Nephron progenitor cell (in vitro differentiated cells): ENCODE results near the gene PAK3.

Experiments used
- DNase-seq: peaks from one replicate; pipeline ENCODE4 v3.0.0; 2021
- H3K27ac Mint-ChIP-seq: 2 replicates; pipeline ENCODE4 v1.8.0; 2021; ENCODE audit warnings: mild to moderate bottlenecking, moderate library complexity, mixed read lengths
- H3K27me3 Mint-ChIP-seq: 2 replicates; pipeline ENCODE4 v1.8.0; 2021; ENCODE audit warnings: mild to moderate bottlenecking, low read depth, mixed read lengths; ENCODE audit not compliant: poor library complexity
- H3K36me3 Mint-ChIP-seq: 2 replicates; pipeline ENCODE4 v1.8.0; 2021; ENCODE audit warnings: low read depth, mixed read lengths
- H3K4me1 Mint-ChIP-seq: 2 replicates; pipeline ENCODE4 v1.8.0; 2021; ENCODE audit warnings: mixed read lengths
- H3K4me3 Mint-ChIP-seq: 2 replicates; pipeline ENCODE4 v1.8.0; 2021; ENCODE audit warnings: mild to moderate bottlenecking, moderate library complexity, mixed read lengths
- H3K9me3 Mint-ChIP-seq: 2 replicates; pipeline ENCODE4 v1.8.0; 2021; ENCODE audit warnings: mild to moderate bottlenecking, moderate library complexity, mixed read lengths
- TF ChIP-seq, protein P1 (sequence below): fragments of 200-600 bp; sonication (generic); IDR thresholded peaks from 2 replicates; pipeline ENCODE4 v1.5.0; 2021; ENCODE audit warnings: antibody characterized with exemption

PAK3 gene

GRCh38 chrX:111244235-111244750 is 148.3 kb downstream of the PAK3 start:
- Mint-ChIP-seq H3K4me1 (no peaks in the 10 kb centered on the region), H3K9me3 (no peaks in the 10 kb centered on the region), H3K27ac (no peak overlapping the region)

GRCh38 chrX:111254896-111255693 is 159.1 kb downstream of the PAK3 start:
- Mint-ChIP-seq H3K4me1 (no peaks in the 10 kb centered on the region), H3K4me3 (no peak overlapping the region), H3K27me3 (peaks cover 5% of the 10 kb centered on the region), H3K36me3 (no peaks in the 10 kb centered on the region), H3K27ac (no peak overlapping the region), H3K9me3 (no peaks in the 10 kb centered on the region)
- TF ChIP-seq, protein P1, sequence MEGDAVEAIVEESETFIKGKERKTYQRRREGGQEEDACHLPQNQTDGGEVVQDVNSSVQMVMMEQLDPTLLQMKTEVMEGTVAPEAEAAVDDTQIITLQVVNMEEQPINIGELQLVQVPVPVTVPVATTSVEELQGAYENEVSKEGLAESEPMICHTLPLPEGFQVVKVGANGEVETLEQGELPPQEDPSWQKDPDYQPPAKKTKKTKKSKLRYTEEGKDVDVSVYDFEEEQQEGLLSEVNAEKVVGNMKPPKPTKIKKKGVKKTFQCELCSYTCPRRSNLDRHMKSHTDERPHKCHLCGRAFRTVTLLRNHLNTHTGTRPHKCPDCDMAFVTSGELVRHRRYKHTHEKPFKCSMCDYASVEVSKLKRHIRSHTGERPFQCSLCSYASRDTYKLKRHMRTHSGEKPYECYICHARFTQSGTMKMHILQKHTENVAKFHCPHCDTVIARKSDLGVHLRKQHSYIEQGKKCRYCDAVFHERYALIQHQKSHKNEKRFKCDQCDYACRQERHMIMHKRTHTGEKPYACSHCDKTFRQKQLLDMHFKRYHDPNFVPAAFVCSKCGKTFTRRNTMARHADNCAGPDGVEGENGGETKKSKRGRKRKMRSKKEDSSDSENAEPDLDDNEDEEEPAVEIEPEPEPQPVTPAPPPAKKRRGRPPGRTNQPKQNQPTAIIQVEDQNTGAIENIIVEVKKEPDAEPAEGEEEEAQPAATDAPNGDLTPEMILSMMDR: no peak
- no peak for DNase-seq

More at GRCh38 chrX:111244235-111244750, 148.3 kb downstream of the PAK3 start:
- no peak for DNase-seq
- peaks cover 22% of the 10 kb centered on the region for H3K27me3 Mint-ChIP-seq
- H3K36me3 Mint-ChIP-seq: no peaks in the 10 kb centered on the region
- no peak overlapping the region for H3K4me3 Mint-ChIP-seq
- TF ChIP-seq, protein P1: peak; percentile 60

GRCh38 chrX:111257733-111258132 is 161.7 kb downstream of the PAK3 start:
- no peaks in the 10 kb centered on the region for H3K9me3 Mint-ChIP-seq
- H3K27ac Mint-ChIP-seq: no peak overlapping the region
- H3K36me3 Mint-ChIP-seq: no peaks in the 10 kb centered on the region
- H3K4me1 Mint-ChIP-seq: no peaks in the 10 kb centered on the region
- no peak for DNase-seq
- H3K4me3 Mint-ChIP-seq: no peak overlapping the region
- peaks cover 12% of the 10 kb centered on the region for H3K27me3 Mint-ChIP-seq
- TF ChIP-seq, protein P1: no peak

GRCh38 chrX:111259559-111259958 is 163.6 kb downstream of the PAK3 start:
- Mint-ChIP-seq H3K27me3 (peaks cover 16% of the 10 kb centered on the region), H3K4me3 (no peak overlapping the region), H3K36me3 (no peaks in the 10 kb centered on the region), H3K27ac (peak overlapping the region; percentile 7), H3K9me3 (no peaks in the 10 kb centered on the region), H3K4me1 (no peaks in the 10 kb centered on the region)
- no peak for DNase-seq
- TF ChIP-seq, protein P1: no peak

- DNase-seq: no peak
- TF ChIP-seq, protein P1: no peak
- Mint-ChIP-seq H3K36me3 (no peaks in the 10 kb centered on the region), H3K27ac (no peak overlapping the region), H3K4me1 (no peaks in the 10 kb centered on the region), H3K4me3 (no peak overlapping the region), H3K27me3 (peaks cover 13% of the 10 kb centered on the region), H3K9me3 (no peaks in the 10 kb centered on the region)
Measured at GRCh38 chrX:111260451-111260850, 164.5 kb downstream of the PAK3 start.

DNA sequence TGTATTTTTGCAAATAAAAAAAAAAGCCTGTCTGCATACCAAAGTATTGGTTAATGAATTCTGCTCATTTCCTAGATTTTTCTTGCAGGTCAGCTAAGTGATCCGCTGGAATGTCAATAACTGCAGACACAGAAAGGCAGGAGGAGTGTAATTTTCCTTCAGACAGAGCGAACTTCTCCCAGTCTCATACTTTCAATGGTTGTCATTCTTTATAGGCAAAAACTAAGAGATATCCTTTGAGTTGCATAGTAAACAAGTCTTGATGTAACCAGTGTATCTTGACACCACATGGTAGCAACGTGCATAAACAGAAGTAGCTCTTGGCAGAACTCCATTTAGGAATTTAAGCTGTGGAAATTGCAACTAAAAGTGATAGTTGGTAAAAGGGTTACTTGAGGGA is 166.1 kb downstream of the PAK3 start:
- TF ChIP-seq, protein P1: no peak
- Mint-ChIP-seq H3K36me3 (no peaks in the 10 kb centered on the region), H3K4me3 (no peak overlapping the region), H3K9me3 (no peaks in the 10 kb centered on the region), H3K27me3 (peaks cover 13% of the 10 kb centered on the region), H3K4me1 (no peaks in the 10 kb centered on the region), H3K27ac (no peak overlapping the region)
- no peak for DNase-seq
